NCI-H128 (cell line): Measurements from ENCODE around the gene PWP2.
"Not testable (repeated sequence)": the region's sequence is repeated elsewhere in the genome, so short reads cannot be mapped to it uniquely, and the experiment has no call there.

Experiments
- DNase-seq: peaks from one replicate; lab custom pipeline; 2025; ENCODE audit not compliant: unreplicated experiment; lab: John Stamatoyannopoulos, UW

Gene PWP2

DNA sequence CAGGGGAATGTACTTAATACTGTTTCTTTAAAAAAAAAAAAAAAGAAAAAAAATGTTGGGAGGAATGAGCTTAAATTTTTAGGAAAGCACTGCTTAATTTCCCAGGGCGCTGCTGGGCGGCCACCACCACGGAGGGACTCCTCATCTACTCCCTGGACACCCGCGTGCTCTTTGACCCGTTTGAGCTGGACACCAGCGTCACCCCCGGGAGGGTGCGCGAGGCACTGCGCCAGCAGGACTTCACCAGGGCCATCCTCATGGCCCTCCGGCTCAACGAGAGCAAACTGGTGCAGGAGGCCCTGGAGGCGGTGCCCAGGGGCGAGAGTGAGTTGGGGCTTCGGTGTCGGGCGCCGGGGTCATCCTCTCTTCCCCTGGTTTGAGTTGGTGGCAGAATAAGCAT is 20.6 kb downstream of the PWP2 start:
- not testable (repeated sequence) for DNase-seq

DNA sequence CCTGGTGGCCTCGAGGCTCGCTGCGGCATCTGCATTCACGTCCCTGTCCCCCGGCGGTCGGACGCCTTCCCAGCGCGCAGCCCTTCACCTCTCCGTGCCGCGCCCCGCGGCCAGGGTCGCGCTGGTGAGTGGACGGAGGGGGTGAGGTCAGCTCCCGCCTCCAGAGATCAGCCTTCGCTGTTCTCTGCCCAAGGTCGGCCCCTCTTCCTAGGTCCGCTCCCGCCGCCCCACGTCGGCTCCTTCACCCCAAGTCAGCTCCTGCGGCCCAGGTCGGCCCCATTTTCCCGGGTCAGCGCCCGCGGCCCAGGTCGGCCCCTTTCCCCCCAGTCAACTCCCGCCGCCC is 26.5 kb downstream of the PWP2 start:
- DNase-seq = not testable (repeated sequence)

DNA sequence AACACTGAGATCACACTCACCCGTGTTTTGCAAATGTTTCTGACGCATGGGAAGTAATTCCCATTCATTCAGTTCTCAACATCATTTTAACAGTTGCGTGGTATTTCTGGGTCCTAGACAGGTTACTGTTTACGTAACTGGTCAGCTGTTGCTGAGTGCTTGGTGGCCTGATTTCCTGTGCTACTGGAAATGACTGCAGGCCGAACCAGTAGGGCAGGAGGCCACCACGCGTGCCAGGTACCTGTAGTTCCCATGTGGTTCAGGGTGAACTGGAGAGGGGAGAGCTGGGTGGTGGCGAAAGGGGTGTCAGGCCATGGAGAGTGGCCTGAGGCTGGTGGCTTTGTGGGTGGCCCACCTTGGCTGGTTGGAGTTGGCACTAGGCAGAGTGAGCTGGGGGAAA is 27.5 kb downstream of the PWP2 start:
- not testable (repeated sequence) for DNase-seq

DNA sequence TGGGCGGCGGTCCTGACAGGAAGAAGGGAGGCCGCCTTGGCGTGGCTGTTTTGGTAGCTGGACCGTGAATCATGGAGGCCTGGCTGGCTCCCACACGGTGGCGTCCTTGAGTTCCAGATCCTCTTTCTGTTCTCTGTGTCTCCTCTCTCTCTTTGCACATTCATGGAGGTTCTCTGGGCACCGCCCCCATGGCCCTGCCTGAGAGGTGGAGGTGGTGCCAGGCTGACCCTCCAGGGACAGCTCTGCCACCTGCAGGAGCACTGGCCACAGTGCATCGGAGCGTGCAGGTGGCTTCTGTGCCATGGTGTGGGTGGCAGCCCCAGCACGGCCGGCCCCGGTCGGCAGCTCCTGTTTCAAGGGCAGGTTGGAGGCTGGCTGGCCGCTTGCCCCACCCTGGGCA is 30.8 kb downstream of the PWP2 start:
- DNase-seq = not testable (repeated sequence)

DNA sequence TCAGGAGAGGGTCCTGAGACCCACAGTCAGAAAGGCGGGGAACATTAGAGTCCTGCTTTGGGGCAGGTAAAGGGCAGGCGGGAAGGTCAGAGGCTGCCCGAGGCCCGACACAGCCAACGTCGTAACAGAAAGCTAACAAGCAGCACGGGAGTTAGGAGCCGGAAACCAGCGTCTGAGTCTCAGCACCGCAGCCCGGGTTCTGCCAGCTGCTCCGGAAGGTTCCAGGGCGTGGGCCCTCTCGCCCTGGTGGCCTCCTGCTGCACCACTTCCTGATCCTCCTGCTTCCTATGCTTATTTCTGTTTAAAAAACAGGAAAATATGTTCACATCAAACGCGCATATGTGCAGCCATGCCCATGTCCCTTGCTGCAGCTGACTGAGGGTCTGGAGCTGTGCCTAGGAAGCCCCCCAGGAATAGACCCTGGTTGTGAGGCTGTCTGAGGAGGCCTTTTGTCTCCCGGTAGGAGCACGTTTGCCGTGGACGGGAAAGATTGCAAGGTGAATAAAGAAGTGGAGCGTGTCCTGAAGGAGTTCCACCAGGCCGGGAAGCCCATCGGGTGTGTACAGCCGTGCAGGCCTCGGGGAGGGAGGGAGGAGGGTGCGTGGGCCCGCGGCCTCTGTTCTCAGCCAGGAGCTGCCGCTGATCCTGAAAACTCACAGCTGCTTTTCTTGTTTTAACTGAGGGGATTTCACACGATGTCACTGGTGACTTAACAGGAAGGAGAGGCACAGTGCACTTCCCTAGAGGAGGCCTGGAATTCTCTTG is 32.8 kb downstream of the PWP2 start:
- DNase-seq = not testable (repeated sequence)

DNA sequence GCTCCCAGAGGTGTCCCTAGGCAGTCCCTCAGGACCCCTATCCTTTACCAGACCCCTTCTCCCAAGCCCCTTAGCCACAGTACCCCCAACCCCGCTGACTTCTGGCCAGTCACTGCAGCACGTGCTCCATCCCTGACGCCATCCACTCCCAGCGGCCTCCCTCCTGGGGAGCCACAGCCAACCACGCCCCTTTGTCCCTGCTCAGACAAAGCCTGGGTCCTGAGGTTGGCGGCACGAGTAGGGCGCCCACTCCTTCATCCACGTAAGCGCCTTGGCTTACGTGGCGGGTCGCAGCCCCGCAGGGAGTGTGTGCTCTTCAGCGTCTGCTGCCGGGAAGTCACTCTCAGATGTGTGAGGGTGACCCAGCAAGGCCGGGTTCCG is 33.3 kb downstream of the PWP2 start:
- DNase-seq = not testable (repeated sequence)

DNA sequence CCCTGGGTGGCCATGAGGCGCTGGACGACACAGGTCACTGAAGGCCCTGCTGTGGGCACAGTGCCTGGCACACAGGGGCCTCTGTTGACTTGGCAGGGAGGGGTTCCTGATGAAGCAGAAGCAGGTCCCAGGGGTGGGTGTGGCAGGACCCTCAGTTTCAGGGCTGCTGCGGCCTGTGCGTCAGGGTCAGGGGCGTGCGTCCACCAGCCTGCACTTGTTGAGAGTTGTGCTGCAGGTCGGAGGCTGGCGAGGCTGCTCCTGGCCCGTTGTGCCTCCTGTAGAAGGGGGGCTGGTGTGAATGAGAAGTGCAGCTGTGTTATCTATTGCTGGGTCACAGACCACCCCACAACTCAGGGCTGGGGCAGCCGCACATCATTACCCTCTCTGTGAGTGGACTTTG is 35.3 kb downstream of the PWP2 start:
- not testable (repeated sequence) for DNase-seq

DNA sequence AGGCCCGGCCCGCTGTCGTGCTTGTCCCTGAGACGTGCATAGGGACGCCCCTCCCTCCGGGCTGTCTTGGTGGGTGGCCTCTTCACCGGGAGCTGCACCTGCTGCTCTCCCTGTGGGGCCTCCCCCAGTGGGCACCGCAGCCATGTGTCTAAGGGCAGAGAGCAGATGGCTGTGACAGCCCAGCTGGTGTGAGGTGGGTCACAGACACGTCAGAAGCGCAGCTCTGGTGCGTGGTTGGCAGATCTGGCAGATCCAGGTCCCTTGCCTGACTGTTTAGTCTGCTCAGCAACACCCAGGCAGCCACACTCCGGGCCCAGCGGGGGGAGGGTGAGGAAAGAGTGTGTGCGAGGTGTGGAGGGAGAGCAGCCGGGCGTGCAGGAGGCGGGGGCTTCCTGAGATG is 36.2 kb downstream of the PWP2 start:
- DNase-seq = not testable (repeated sequence)

DNA sequence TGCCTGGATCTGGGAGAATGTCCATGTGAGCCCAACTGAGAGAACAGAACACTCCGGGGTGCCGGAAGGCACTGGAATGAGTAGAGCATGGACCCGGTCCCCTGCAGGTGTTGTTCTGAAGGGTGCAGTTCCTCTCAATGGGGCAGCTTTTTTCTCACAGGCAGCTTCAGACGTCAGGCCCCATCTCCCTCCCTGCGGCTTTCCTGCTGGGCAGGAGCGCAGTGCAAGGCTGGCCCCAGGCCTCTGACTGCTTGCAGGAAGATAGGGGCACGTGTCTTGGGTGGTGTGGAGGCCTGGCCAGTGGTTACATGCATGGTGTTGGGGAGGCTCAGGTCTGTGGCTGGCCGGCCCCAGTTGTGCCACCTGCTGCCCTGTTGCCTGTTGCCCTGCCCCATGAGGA is 36.8 kb downstream of the PWP2 start:
- not testable (repeated sequence) for DNase-seq

DNA sequence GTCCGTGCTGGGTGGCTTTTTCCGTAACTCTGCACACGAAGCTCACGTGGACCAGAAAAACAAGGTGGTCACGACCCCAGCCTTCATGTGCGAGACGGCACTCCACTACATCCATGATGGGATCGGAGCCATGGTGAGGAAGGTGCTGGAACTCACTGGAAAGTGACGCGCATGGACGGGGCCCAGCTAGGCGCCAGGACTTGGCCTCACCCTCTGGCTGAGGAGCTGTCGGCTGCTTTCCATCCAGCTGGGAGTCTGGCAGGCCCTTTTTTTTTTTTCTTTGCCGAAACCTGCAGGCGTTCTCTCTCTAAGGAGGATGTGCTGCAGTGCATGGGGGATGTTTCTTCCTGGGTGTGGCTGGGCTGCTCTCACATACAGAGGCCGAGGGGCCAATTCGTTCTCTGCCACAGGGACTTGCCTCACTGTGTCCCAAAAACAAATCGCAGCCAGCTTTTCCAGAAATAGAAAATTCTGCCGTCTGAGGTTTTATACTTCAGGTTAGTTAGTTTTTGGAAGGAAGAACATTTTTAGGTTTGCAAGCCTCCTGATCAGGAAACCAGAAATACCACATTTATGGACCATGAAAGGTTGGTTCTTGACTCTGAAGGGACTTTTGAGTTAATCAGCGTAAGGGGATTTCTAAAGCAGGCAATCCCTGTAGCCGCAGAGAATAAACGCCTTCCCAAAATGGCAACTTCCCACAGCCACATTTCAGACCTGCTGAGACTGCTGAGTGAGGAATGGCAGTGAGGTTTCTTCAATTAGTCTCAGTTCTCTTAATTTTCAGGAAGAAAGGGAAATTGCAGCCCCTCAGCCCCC is 37.8 kb downstream of the PWP2 start:
- DNase-seq = not testable (repeated sequence)

DNA sequence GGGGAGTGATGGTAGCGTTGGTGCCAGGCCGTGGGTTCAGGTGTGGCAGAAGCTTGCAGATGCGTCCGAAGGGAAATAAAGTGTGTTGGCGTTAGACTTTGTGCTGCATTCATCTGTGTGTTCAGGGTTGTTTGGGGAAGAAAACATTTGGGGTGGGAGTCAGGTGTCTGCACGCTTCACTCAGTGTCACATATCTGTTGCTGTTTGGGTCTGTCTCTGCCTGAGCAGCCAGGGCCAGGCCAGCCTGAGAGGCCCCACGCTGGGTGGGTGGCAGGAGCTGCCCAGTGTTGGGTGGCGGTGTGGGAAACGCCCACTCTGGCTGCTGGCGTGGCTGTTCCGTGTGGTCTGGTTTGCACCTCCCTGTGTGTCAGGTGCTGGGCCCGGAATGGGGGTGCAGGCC is 38.4 kb downstream of the PWP2 start:
- not testable (repeated sequence) for DNase-seq

DNA sequence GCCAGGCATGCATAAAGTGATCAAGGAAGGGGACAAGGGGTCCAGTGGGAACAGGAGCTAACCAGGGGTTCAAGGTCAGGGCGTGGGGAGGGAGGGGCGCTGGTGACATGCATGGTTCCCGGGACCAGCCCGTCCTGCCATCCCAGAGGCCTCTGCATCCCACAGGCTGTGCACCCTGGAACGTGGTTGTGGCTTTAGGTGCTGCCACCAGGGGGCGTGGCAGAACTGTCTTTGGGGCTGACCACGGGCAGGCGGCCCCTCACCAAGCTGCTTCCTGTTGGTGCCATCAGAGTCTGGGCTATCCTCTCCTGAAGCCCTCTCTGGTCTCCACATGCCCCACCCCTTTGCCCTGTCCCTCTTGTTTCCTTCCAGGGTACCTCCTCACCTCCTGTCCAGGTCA is 39.9 kb downstream of the PWP2 start:
- DNase-seq = not testable (repeated sequence)

DNA sequence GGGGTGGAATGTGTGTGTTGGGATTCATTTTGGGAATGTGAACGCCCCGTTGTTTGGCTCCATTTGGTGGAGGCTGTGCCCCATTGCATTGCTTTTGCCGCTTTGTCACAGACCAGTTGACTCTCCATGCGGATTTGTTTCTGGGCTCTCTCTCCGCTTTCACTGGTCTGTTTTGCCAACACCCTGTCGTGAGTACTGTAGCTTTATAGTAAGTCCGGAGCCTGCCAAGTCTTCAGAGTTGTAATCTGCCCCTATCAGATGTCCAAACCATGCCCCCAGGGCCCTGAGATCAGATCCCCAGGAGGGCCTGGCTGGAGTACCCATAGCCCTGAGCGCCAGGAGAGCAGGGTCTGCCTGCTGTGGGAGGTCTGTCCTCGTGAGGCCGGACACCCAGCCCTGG is 43.1 kb downstream of the PWP2 start:
- DNase-seq = not testable (repeated sequence)

DNA sequence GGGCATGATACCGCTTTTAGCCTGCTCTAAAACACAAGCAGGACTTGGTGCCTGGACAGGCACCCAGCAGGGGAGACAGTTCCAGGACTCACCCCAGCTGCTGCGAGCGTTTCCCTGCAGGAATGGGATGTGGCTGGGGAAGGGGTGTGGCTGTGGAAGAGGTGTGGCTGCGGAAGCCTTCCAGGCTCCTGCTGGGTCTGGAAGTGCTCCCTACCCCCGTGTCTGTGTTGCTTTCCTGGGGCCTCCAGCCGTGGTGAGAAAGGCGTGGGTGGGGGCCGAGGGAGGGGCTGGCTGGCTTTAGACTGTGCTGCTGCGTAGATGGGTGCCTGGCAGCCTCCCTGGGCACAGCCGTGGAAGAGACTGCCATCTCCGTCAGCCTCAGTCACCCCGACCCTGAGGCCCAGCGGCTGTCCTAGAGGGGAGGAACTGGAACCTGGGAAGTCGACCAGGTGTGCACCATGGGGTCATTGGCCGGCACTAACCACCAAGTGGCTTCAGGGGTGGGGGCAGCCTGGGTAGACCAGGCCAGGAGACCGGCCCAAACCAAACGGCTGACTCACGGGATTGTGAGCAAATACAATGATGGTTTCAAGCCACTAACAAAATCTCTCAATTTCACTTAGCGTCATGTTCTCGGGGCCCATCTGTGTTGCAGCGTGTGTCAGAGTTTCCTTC is 46.2 kb downstream of the PWP2 start:
- DNase-seq = not testable (repeated sequence)

DNA sequence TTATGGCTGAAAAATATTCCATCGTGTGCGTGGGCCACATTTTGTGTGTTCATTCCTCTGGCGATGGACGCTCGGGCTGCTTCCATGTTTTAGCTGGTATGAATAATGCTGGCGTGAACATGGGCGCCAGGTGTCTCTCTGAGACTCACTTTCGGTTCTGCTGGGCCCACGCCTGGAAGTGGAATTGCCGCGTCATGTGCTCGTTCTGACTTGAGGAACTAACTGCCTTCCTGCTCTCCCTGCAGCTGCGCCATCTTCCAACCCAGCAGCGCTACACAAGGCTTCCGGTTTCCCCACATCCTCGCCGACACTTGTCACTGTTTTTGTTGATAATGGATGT is 46.7 kb downstream of the PWP2 start:
- DNase-seq = not testable (repeated sequence)

DNA sequence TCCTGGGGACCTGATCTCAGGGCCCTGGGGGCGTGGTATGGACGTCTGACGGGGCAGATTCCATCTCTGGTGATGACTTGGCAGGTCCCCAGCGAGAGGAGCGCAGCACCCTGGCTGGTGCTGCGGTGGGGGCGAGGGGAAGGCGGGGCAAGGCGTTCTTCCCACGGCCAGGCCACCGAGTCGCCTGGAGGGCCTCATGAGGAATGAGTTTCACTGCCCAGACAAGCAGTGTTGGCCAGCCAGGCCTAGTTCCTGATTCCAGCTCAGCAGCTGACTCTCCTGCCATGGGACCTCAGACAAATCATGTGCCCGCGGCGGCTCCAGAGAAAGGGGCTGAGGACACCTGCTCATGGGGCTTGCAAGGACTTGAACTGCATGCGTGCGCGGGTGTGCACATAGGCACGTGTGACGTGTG is 47.6 kb downstream of the PWP2 start:
- not testable (repeated sequence) for DNase-seq

DNA sequence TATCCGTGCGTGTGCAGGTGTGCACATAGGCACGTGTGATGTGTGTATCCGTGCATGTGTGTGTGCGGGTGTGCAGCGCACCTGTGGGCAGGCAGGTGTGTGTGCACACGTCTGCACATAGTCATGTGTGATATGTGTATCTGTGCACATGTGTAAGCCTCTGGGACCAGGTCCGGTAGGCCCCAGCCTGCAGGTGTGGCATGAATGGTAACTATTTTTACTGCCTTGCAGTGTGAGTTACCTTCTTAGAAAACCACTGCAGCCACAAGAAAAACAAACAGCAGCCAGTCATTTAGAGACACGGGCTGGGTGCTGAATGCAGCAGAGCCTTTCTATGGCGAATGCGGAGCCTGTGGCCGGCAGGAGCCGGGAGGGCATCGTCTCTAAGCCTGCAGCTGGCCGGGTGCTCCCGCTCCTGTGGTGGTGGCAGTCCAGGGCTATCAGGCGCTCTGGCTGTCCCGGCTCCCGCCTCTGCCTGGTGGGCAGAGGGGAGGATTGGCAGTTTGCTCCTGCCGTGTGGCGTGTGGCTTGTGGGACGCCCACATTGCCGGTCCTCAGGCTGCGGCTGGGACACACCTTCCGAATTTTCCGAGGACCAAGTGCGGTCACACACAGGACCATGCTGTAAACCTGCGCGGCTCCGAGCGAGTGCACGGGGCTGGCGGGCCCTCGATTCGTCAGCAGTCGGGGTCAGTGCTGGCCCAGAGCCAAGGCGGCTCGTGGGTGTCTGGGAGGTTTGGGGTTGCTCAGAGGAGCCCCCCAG is 48.2 kb downstream of the PWP2 start:
- DNase-seq = not testable (repeated sequence)

DNA sequence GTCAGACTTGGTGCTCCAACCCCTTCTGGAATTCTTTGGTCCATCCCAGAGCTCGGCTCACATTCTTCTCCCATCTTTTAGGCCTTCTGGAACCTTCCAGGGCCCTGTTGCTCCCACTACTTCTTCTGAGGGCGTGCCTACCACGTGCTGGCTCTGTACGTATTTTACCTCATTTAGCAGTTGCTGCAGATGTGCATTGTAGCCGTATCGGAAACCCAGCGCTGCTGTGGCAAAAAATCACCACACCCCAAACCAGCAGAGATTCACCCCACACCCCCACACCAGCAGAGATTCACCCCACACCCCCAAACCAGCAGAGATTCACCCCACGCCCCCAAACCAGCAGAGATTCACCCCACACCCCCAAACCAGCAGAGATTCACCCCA is 48.8 kb downstream of the PWP2 start:
- DNase-seq = not testable (repeated sequence)

DNA sequence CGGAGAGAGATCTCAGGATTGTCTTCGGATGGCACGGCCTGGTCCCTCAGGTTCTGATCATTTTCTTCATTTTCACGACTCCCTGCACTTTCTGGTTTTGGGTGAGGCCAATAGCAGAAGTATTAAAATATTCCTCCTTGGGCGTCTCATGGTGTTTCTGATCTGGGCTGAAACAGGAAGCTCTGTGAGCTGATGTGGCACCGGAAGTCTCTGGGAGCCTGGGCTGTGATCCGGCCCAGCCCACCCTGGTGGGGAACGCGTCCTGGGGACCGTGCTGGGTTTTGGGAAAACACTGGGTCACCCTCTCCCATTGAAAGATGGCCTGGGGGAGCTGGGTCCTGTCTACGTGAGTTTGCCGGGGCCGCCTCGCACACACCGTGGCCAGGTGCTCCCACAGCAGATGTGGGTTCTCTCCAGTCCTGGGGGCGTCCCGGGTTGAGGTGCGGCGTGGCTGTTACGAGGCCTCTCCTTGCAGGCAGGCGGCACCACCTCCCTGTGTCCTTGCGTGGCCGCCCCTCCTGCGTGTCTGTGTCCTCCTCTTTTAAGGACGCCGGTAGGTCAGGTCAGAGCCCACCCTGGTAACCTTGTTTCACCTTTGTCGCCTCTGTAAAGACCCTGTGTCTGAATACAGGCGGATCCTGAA is 50.4 kb downstream of the PWP2 start:
- not testable (repeated sequence) for DNase-seq

DNA sequence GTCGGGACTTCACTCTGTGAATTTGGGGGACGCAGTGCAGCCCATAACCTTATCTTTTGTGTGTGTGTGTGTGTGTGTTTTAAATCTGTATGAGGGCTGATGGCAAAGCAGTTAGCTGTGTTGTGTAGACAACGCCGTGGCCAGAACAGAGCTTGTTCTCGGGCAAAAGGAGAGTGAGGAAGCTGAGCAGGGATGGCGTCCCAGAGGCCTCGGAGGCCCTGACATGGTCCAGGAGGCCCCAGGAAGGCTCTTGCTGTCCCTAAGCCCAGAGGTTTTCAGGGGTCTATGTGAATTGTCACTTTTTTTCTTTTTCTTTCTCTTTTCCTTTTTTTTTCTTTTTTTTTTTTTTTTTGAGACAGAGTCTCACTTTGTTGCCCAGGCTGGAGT is 50.9 kb downstream of the PWP2 start:
- DNase-seq = not testable (repeated sequence)
